Progenitor cell of endocrine pancreas (in vitro differentiated cells): ENCODE data around the gene MSANTD3. TPM values are rescaled to one million over a fixed set of nuclear protein-coding genes. Genes with fewer than 3 reads are reported as not detected.

ENCODE experiments used
- DNase-seq: peaks from one replicate; pipeline ENCODE4 v3.0.0; 2021; ENCODE audit warnings: low spot score; ENCODE audit not compliant: unreplicated experiment
- H3K27ac Mint-ChIP-seq: 2 replicates; pipeline ENCODE4 v1.8.0; 2021; ENCODE audit warnings: mild to moderate bottlenecking, moderate library complexity, mixed read lengths
- H3K27me3 Mint-ChIP-seq: 2 replicates; pipeline ENCODE4 v1.8.0; 2021; ENCODE audit warnings: mixed read lengths
- H3K36me3 Mint-ChIP-seq: 2 replicates; pipeline ENCODE4 v1.8.0; 2022; ENCODE audit warnings: mixed read lengths; ENCODE audit not compliant: insufficient read depth
- H3K4me1 Mint-ChIP-seq: 2 replicates; pipeline ENCODE4 v1.8.0; 2021; ENCODE audit warnings: low read depth, mixed read lengths
- H3K4me3 Mint-ChIP-seq: 2 replicates; pipeline ENCODE4 v1.8.0; 2021; ENCODE audit warnings: low read depth, mild to moderate bottlenecking, moderate library complexity, mixed read lengths
- H3K9me3 Mint-ChIP-seq: 2 replicates; pipeline ENCODE4 v1.8.0; 2021; ENCODE audit warnings: low read depth, mixed read lengths
- CTCF ChIP-seq: fragments of 200-600 bp; sonication (generic); IDR thresholded peaks from one replicate; pipeline ENCODE4 v1.5.0; 2021; ENCODE audit warnings: antibody characterized with exemption, mild to moderate bottlenecking; ENCODE audit not compliant: unreplicated experiment
- total RNA-seq: library from RNA; stranded (reverse); gene quantifications from 2 replicates; pipeline ENCODE4 v1.2.1, GENCODE V29; 2021

The MSANTD3 gene
- total RNA-seq, 1 donor from 2014 or later: 39.8 TPM

- Mint-ChIP-seq H3K36me3 (peaks cover 26% of the 10 kb centered on the region), H3K4me3 (no peak overlapping the region), H3K27ac (peak overlapping the region; percentile 60), H3K4me1 (peaks cover 2% of the 10 kb centered on the region), H3K9me3 (no peaks in the 10 kb centered on the region), H3K27me3 (no peaks in the 10 kb centered on the region)
- DNase-seq: no peak
- no peak for TF ChIP-seq CTCF
Measured at GRCh38 chr9:100448266-100448665, 21.3 kb downstream of the MSANTD3 start.

- Mint-ChIP-seq H3K27me3 (no peaks in the 10 kb centered on the region), H3K4me3 (no peak overlapping the region), H3K27ac (peak overlapping the region; percentile 42), H3K4me1 (peaks cover 2% of the 10 kb centered on the region), H3K36me3 (peaks cover 32% of the 10 kb centered on the region), H3K9me3 (no peaks in the 10 kb centered on the region)
- DNase-seq: no peak
- no peak for TF ChIP-seq CTCF
Measured at GRCh38 chr9:100449420-100449819, 22.5 kb downstream of the MSANTD3 start.

GRCh38 chr9:100452894-100453293 is 26.0 kb downstream of the MSANTD3 start:
- H3K4me1 Mint-ChIP-seq: peaks cover 4% of the 10 kb centered on the region
- no peaks in the 10 kb centered on the region for H3K9me3 Mint-ChIP-seq
- H3K27me3 Mint-ChIP-seq: no peaks in the 10 kb centered on the region
- DNase-seq: no peak
- no peak overlapping the region for H3K4me3 Mint-ChIP-seq
- peaks cover 26% of the 10 kb centered on the region for H3K36me3 Mint-ChIP-seq
- no peak for TF ChIP-seq CTCF
- H3K27ac Mint-ChIP-seq: no peak overlapping the region

GRCh38 chr9:100455470-100455869 is 28.5 kb downstream of the MSANTD3 start:
- H3K9me3 Mint-ChIP-seq: no peaks in the 10 kb centered on the region
- peaks cover 7% of the 10 kb centered on the region for H3K4me1 Mint-ChIP-seq
- no peaks in the 10 kb centered on the region for H3K27me3 Mint-ChIP-seq
- TF ChIP-seq CTCF: no peak
- no peak overlapping the region for H3K4me3 Mint-ChIP-seq
- no peak for DNase-seq
- no peak overlapping the region for H3K27ac Mint-ChIP-seq
- H3K36me3 Mint-ChIP-seq: peaks cover 25% of the 10 kb centered on the region

GRCh38 chr9:100457517-100457916 is 30.6 kb downstream of the MSANTD3 start:
- Mint-ChIP-seq H3K36me3 (peaks cover 15% of the 10 kb centered on the region), H3K4me3 (no peak overlapping the region), H3K4me1 (peaks cover 7% of the 10 kb centered on the region), H3K27ac (no peak overlapping the region), H3K27me3 (no peaks in the 10 kb centered on the region), H3K9me3 (no peaks in the 10 kb centered on the region)
- TF ChIP-seq CTCF: no peak
- DNase-seq: no peak
